GM12872 (cell line): ENCODE data around the gene DIDO1.

Source experiments
- TF ChIP-seq, protein P1 (sequence below): IDR thresholded peaks from 3 replicates; pipeline ENCODE4 v1.5.1; 2011; ENCODE audit warnings: low read depth, mild to moderate bottlenecking, low read length, moderate library complexity; ENCODE audit not compliant: insufficient read depth

Gene DIDO1

DNA sequence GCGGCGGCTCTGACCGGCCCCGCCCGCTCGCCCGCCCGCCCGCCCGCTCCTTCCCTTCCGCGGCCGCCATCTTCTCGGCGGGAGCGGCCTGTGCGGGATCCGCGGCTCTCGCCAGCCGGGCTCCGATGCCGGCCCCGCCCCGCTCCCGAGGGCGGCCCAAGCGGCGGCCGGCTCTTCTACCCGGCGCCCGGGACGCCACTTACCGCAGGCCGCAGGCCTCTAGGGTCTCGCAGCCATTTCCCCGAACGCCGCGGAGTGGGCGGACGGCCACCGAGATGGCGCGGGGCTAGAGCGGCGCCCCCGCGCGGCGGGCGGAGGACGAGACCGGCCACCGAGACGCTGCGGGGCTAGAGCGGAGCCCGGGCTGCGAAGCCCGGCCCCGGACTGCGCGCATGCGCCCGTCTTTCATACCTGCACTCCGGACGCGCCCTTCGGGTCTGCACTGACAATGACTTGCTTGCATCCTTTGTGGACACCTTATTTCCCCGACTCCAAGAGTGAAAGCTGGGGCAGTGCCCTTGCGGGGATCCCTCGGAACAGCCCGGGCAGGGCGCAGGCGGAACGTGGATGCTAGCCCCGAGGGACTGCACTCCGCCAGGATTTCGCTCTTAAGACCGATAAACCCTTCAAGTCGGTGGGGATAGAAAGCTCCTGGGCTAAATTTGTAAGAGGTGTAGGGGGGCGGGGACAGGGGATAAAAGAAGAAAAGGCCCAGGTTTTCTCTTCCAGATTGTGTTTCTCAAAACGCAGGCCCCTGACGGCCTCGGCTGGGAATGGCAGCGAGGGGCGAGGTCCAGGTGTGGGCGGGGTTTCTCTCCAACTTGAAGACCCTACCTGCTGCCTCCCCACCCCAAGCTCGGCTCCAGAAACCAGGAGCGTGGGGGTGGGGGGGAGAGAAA lies at the start of gene DIDO1:
Gene DIDO1, minus strand, starts transcription at position 277 of the 899 bp plus-strand sequence.
- TF ChIP-seq, protein P1, sequence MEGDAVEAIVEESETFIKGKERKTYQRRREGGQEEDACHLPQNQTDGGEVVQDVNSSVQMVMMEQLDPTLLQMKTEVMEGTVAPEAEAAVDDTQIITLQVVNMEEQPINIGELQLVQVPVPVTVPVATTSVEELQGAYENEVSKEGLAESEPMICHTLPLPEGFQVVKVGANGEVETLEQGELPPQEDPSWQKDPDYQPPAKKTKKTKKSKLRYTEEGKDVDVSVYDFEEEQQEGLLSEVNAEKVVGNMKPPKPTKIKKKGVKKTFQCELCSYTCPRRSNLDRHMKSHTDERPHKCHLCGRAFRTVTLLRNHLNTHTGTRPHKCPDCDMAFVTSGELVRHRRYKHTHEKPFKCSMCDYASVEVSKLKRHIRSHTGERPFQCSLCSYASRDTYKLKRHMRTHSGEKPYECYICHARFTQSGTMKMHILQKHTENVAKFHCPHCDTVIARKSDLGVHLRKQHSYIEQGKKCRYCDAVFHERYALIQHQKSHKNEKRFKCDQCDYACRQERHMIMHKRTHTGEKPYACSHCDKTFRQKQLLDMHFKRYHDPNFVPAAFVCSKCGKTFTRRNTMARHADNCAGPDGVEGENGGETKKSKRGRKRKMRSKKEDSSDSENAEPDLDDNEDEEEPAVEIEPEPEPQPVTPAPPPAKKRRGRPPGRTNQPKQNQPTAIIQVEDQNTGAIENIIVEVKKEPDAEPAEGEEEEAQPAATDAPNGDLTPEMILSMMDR, result peak; percentile 56; the same call in 2 of the 3 replicates

- TF ChIP-seq, protein P1, result no peak
Observed at GRCh38 chr20:62975251-62975760, 49.0 kb upstream of the DIDO1 start.

GRCh38 chr20:62972845-62973745 lies 46.8 kb upstream of the DIDO1 start:
- TF ChIP-seq, protein P1, result no peak

- TF ChIP-seq, protein P1, result peak; percentile 95
Observed at GRCh38 chr20:62971950-62972844, 45.9 kb upstream of the DIDO1 start.

- TF ChIP-seq, protein P1, result no peak
Observed at GRCh38 chr20:62971211-62971949, 45.1 kb upstream of the DIDO1 start.

DNA sequence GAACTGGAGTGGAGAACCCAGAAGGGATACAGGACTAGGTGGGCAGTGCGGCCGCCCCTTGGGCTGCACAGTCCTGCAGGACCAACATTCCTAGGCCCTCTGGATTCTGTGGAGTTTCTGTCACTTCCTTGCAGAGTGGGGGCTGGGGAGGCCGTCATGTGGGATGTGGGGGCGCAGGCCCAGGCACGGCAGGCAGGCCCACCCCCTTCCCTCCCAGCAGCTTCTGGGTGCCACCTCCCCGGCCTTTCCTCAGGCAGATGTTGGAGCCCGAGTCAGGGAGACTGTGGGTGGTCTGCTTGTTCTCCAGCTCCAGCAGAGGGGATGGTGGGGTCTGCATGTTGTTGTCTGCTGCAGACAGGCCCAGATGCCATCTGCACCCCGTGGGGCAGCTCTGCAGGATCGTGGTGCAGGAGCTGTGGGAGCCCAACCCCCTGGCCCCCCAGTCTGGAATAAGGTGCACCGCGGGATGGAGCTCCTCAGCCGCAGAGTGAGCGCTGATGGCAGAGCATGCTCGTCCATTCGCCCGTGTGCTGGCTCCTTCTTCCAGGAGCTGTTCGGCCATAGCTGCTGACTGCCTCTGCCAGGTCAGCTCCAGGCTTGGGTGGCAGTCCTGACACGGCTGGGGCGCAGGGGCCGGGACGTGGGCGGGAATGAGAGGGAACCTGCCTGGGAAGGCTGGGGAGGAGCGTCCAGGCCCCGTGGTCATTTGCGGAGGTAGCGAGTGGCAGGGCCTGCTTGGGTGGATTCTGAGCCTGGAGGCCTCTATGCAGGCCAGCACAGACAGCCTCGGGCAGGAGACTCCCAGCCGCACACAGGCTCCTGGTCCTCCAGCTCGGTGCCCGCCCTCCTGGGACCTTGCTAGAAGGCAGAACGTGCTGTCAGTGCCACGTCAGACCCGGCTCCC lies 44.3 kb upstream of the DIDO1 start:
- TF ChIP-seq, protein P1, result no peak
